Esophagus squamous epithelium (tissue), 4 donors: ENCODE data around the gene ERC1.

Experiments
- CTCF ChIP-seq, 6 experiments: fragments of 450-650 bp in 4 of 6; fragments of 200-600 bp in 2 of 6; sonication (generic) in 2 of 6; IDR thresholded peaks; one replicate each; pipeline ENCODE4 v1.5.1; 2016 to 2019; ENCODE audit warnings: antibody characterized with exemption in 6 of 6, mild to moderate bottlenecking in 4 of 6, moderate library complexity in 4 of 6
- POLR2A ChIP-seq, 4 donors: fragments of 450-650 bp; IDR thresholded peaks; one replicate each; pipeline ENCODE4 v1.6.1; 2017; ENCODE audit warnings: antibody characterized with exemption in 4 of 4, mild to moderate bottlenecking in 4 of 4, moderate library complexity in 3 of 4

GRCh38 chr12:1474574-1475153, 483.6 kb downstream of the ERC1 start:
- TF ChIP-seq POLR2A (IDR thresholded peaks at IDR 0.05) (no peak), CTCF (IDR thresholded peaks at IDR 0.05) (no peak)
